GM12878 (cell line): ENCODE measurements around the gene TCF12.

Experiments
- BACH1 ChIP-seq: fragments of 450-650 bp; IDR thresholded peaks from 2 replicates; pipeline ENCODE4 v1.6.1; 2017; ENCODE audit warnings: mild to moderate bottlenecking, borderline replicate concordance
- EZH2 ChIP-seq: IDR thresholded peaks from 2 replicates; pipeline ENCODE4 v1.6.1; 2012; ENCODE audit warnings: low read depth, mild to moderate bottlenecking, control low read depth, inconsistent platforms, low read length, borderline replicate concordance; ENCODE audit not compliant: control insufficient read depth
- LARP7 ChIP-seq: fragments of 450-650 bp; IDR thresholded peaks from 2 replicates; pipeline ENCODE4 v1.6.1; 2017; ENCODE audit warnings: mild to moderate bottlenecking
- MYC ChIP-seq: IDR thresholded peaks from 2 replicates; pipeline ENCODE4 v1.6.1; 2011; ENCODE audit warnings: mild to moderate bottlenecking, low read length, moderate library complexity, inconsistent platforms; ENCODE audit not compliant: insufficient read depth, insufficient replicate concordance, insufficient read length, severe bottlenecking
- NFYB ChIP-seq: IDR thresholded peaks from 2 replicates; pipeline ENCODE4 v1.6.1; 2011; ENCODE audit warnings: low read depth, mild to moderate bottlenecking, low read length, improper control_type of control experiment, moderate library complexity; ENCODE audit not compliant: insufficient read depth
- POLR2A ChIP-seq: IDR thresholded peaks from 2 replicates; pipeline ENCODE4 v1.6.1; 2011; ENCODE audit warnings: low read depth, mild to moderate bottlenecking, low read length
- RCOR1 ChIP-seq: conservative IDR thresholded peaks from 2 replicates; pipeline ENCODE4 v1.6.1; 2012; ENCODE audit warnings: low read depth, low read length, improper control_type of control experiment
- TARDBP ChIP-seq: IDR thresholded peaks from 2 replicates; pipeline ENCODE4 v1.6.1; 2016; ENCODE audit warnings: borderline replicate concordance
- TF ChIP-seq, protein P1 (sequence below), 3 experiments: IDR thresholded peaks in 2 of 3; conservative IDR thresholded peaks in 1 of 3; 2 replicates each; pipeline ENCODE4 v1.5.1; 2011; ENCODE audit warnings: low read depth in 3 of 3, low read length in 3 of 3, mild to moderate bottlenecking in 3 of 3, control low read depth in 2 of 3, moderate library complexity in 2 of 3, inconsistent platforms in 1 of 3, mixed read lengths in 1 of 3; ENCODE audit not compliant: control insufficient read depth in 2 of 3, insufficient read depth in 1 of 3; ENCODE audit errors: extremely low read depth in 1 of 3
- TF ChIP-seq, protein P2 (sequence below): IDR thresholded peaks from 2 replicates; pipeline ENCODE4 v1.6.1; 2012; ENCODE audit warnings: improper control_type of control experiment, low read depth, low read length; ENCODE audit not compliant: insufficient replicate concordance

DNA sequence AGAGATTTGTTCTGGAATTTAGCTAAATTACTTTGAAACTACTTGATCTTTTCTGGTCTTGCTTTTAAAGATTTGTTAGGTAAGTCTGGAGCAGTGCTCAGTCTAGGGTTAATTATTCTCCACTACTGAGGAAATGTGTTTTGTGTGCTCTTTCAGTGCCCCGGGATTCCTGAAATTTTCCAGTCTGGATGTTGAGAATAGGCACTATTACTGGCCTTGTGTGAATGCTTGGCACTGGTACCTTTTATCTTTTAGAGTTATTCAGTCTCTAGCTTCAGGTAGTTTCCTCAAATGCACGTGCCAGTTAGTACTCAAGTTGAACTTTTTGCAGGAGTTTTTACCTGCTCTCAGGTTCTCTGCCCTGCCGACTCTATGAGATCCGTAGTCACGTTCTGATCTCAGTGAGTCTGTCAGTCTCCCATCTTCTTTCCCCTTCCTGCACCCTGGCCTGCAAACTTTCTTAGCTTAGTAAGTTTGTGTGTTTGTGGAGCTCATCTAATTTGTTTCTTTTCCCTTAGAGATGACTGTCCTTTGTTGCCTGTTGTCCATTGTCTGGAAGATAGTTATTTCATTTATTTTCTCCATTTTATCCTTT lies 39.5 kb downstream of the TCF12 start:
- TF ChIP-seq RCOR1: no peak
- TF ChIP-seq EZH2: no peak
- no peak for TF ChIP-seq TARDBP
- TF ChIP-seq, protein P1, sequence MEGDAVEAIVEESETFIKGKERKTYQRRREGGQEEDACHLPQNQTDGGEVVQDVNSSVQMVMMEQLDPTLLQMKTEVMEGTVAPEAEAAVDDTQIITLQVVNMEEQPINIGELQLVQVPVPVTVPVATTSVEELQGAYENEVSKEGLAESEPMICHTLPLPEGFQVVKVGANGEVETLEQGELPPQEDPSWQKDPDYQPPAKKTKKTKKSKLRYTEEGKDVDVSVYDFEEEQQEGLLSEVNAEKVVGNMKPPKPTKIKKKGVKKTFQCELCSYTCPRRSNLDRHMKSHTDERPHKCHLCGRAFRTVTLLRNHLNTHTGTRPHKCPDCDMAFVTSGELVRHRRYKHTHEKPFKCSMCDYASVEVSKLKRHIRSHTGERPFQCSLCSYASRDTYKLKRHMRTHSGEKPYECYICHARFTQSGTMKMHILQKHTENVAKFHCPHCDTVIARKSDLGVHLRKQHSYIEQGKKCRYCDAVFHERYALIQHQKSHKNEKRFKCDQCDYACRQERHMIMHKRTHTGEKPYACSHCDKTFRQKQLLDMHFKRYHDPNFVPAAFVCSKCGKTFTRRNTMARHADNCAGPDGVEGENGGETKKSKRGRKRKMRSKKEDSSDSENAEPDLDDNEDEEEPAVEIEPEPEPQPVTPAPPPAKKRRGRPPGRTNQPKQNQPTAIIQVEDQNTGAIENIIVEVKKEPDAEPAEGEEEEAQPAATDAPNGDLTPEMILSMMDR (IDR thresholded peaks at IDR 0.05 in 2 of 3, conservative IDR thresholded peaks at IDR 0.05 in 1 of 3; ENCODE audit: control insufficient read depth in 2 of 3, extremely low read depth in 1 of 3, insufficient read depth in 1 of 3, low read depth in 3 of 3, low read length in 3 of 3): no peak
- TF ChIP-seq NFYB: no peak
- TF ChIP-seq, protein P2, sequence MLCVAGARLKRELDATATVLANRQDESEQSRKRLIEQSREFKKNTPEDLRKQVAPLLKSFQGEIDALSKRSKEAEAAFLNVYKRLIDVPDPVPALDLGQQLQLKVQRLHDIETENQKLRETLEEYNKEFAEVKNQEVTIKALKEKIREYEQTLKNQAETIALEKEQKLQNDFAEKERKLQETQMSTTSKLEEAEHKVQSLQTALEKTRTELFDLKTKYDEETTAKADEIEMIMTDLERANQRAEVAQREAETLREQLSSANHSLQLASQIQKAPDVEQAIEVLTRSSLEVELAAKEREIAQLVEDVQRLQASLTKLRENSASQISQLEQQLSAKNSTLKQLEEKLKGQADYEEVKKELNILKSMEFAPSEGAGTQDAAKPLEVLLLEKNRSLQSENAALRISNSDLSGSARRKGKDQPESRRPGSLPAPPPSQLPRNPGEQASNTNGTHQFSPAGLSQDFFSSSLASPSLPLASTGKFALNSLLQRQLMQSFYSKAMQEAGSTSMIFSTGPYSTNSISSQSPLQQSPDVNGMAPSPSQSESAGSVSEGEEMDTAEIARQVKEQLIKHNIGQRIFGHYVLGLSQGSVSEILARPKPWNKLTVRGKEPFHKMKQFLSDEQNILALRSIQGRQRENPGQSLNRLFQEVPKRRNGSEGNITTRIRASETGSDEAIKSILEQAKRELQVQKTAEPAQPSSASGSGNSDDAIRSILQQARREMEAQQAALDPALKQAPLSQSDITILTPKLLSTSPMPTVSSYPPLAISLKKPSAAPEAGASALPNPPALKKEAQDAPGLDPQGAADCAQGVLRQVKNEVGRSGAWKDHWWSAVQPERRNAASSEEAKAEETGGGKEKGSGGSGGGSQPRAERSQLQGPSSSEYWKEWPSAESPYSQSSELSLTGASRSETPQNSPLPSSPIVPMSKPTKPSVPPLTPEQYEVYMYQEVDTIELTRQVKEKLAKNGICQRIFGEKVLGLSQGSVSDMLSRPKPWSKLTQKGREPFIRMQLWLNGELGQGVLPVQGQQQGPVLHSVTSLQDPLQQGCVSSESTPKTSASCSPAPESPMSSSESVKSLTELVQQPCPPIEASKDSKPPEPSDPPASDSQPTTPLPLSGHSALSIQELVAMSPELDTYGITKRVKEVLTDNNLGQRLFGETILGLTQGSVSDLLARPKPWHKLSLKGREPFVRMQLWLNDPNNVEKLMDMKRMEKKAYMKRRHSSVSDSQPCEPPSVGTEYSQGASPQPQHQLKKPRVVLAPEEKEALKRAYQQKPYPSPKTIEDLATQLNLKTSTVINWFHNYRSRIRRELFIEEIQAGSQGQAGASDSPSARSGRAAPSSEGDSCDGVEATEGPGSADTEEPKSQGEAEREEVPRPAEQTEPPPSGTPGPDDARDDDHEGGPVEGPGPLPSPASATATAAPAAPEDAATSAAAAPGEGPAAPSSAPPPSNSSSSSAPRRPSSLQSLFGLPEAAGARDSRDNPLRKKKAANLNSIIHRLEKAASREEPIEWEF: no peak
- no peak for TF ChIP-seq BACH1
- no peak for TF ChIP-seq POLR2A
- no peak for TF ChIP-seq MYC
- no peak for TF ChIP-seq LARP7
